Uterus (tissue), 4 donors: ENCODE measurements around the gene CHRNA4. TPM values are rescaled to one million over a fixed set of nuclear protein-coding genes. Genes with fewer than 3 reads are reported as not detected.

ENCODE experiments used
- DNase-seq, 2 donors: peaks; one replicate each; pipeline ENCODE4 v3.0.0-alpha.2; 2019 to 2020
- H3K27ac ChIP-seq, 2 donors: fragments of 200-600 bp; sonication (generic); 1 replicate in 1 of 2; 2 replicates in 1 of 2; pipeline ENCODE4 v1.5.1; 2016 to 2018
- H3K27me3 ChIP-seq, 2 donors: fragments of 200-600 bp; sonication (generic); one replicate each; pipeline ENCODE4 v1.5.1; 2018 to 2019; ENCODE audit warnings: control low read depth in 1 of 2
- H3K36me3 ChIP-seq, 2 donors: fragments of 200-600 bp; sonication (generic); one replicate each; pipeline ENCODE4 v1.5.1; 2019; ENCODE audit warnings: control low read depth in 1 of 2
- H3K4me1 ChIP-seq, 2 donors: fragments of 200-600 bp; sonication (generic); one replicate each; pipeline ENCODE4 v1.5.1; 2018 to 2019; ENCODE audit warnings: control low read depth in 1 of 2
- H3K4me3 ChIP-seq, 2 donors: fragments of 200-600 bp; sonication (generic); 1 replicate in 1 of 2; 2 replicates in 1 of 2; pipeline ENCODE4 v1.5.1; 2018 to 2019; ENCODE audit warnings: mild to moderate bottlenecking in 1 of 2
- H3K9me3 ChIP-seq, 2 donors: fragments of 200-600 bp; sonication (generic); one replicate each; pipeline ENCODE4 v1.5.1; 2019; ENCODE audit warnings: control low read depth in 1 of 2
- CTCF ChIP-seq, 4 experiments: fragments of 200-600 bp in 2 of 4; fragments of 450-650 bp in 2 of 4; sonication (generic) in 2 of 4; IDR thresholded peaks; one replicate each; pipeline ENCODE4 v1.5.1; 2016 to 2019; ENCODE audit warnings: antibody characterized with exemption in 4 of 4, mild to moderate bottlenecking in 2 of 4, moderate library complexity in 1 of 4
- POLR2A ChIP-seq, 2 donors: fragments of 450-650 bp; IDR thresholded peaks; one replicate each; pipeline ENCODE4 v1.6.1; 2016; ENCODE audit warnings: antibody characterized with exemption in 2 of 2, mild to moderate bottlenecking in 1 of 2, moderate library complexity in 1 of 2
- intact Hi-C: fragments of 100-400 bp; cut with DNase I; formaldehyde crosslinking; loops from one replicate; pipeline ENCODE4 v1.15.1; 2023; ENCODE audit warnings: low total_unique reads
- total RNA-seq, 4 donors: library from RNA; depleted of rRNA in 3 of 4; stranded (reverse); fragments of >200 nt in 3 of 4; gene quantifications; one replicate each; pipeline versions ENCODE4 v1.1.0 to v1.2.4, GENCODE V29; 2014 to 2023
- donor health status: DM: yes; HTN: yes; CAD: no.

CHRNA4 gene
- total RNA-seq, 4 donors from 2014 or later, result 0.21 to 1.5 TPM; not detected in 2

DNA sequence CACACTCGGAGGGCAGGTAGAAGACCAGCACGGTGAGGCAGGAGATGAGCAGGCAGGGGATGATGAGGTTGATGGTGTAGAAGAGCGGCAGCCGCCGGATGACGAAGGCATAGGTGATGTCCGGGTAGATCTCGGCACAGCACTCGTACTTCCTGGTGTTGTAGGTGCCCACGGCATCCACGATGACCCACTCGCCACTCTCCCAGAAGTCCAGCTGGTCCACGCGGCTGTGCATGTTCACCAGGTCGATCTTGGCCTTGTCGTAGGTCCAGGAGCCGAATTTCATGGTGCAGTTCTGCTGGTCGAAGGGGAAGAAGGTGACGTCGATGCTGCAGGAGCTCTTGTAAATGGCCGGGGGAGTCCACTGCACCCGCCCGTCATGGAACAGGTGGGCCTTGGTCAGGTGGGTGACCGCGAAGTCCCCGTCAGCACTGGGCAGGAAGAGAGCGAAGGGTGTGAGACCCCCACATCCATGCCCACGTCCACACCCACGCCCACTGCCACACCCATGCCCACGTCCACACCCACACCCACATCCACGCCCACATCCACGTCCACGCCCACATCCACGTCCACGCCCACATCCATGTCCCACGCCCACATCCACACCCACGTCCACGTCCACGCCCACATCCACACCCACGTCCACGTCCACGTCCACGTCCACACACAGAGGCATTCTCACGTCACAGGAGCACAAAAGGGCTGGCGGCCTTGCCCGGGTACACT, 10.4 kb downstream of the CHRNA4 start:
- Histone ChIP-seq H3K4me3 (no peak overlapping the region), H3K27me3 (no peaks in the 10 kb centered on the region), H3K9me3 (no peaks in the 10 kb centered on the region), H3K4me1 (no peaks in the 10 kb centered on the region), H3K36me3 (no peaks in the 10 kb centered on the region), H3K27ac (no peak overlapping the region)
- intact Hi-C loops, result no loop called here
- DNase-seq, result no peak
- TF ChIP-seq POLR2A (IDR thresholded peaks at IDR 0.05), result no peak
- TF ChIP-seq CTCF (IDR thresholded peaks at IDR 0.05), result no peak

GRCh38 chr20:63350196-63350595, 11.0 kb downstream of the CHRNA4 start:
- Histone ChIP-seq H3K9me3 (no peaks in the 10 kb centered on the region), H3K27me3 (no peaks in the 10 kb centered on the region), H3K4me1 (no peaks in the 10 kb centered on the region), H3K36me3 (no peaks in the 10 kb centered on the region), H3K4me3 (no peak overlapping the region), H3K27ac (no peak overlapping the region)
- intact Hi-C loops, result no loop called here
- no peak for TF ChIP-seq POLR2A (IDR thresholded peaks at IDR 0.05)
- no peak for TF ChIP-seq CTCF (IDR thresholded peaks at IDR 0.05)
- no peak for DNase-seq

GRCh38 chr20:63349516-63349895, 11.6 kb downstream of the CHRNA4 start:
- Histone ChIP-seq H3K9me3 (no peaks in the 10 kb centered on the region), H3K27ac (no peak overlapping the region), H3K36me3 (no peaks in the 10 kb centered on the region), H3K4me3 (no peak overlapping the region), H3K4me1 (no peaks in the 10 kb centered on the region), H3K27me3 (no peaks in the 10 kb centered on the region)
- intact Hi-C loops, result no loop called here
- TF ChIP-seq POLR2A (IDR thresholded peaks at IDR 0.05), result no peak
- TF ChIP-seq CTCF (IDR thresholded peaks at IDR 0.05), result no peak
- DNase-seq, result no peak

DNA sequence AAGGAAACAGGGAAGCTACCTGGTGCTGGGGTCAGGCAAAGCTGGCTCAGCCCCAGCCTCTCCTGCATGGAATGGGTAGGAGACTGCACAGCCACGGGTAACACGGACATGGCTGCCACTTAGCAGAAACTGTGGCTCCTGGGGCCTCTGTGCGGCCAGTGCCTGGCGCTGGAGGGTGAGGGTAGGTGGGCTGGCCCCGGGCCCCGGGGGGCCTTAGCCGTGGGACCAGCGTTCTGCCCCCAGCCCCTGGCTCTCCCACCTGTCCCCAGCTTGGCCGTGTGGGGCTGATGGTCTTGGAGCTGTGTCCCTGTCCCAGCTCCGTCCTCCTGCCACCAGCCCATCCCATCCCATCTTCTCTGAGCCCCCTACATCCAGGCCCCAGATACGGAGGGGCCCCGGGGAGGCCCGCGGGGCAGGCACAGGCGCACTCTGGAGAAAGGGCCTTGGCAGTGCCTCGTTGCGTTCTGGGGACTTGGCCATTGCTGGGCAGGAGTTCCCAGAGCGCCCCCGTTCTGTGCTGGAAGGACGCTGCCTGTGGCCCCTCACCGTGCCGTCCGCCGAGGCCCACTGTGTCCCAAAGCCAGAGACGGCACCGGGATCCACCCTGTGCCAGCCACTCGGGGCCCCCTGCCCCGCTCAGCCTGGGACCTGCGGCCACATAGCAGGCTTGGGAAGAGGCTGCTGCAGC, 12.2 kb downstream of the CHRNA4 start:
- no peak overlapping the region for H3K27ac ChIP-seq
- TF ChIP-seq CTCF (IDR thresholded peaks at IDR 0.05) (no peak), POLR2A (IDR thresholded peaks at IDR 0.05) (no peak)
- no peak overlapping the region for H3K4me3 ChIP-seq
- H3K27me3 ChIP-seq, result no peaks in the 10 kb centered on the region
- DNase-seq, result no peak
- H3K36me3 ChIP-seq, result no peaks in the 10 kb centered on the region
- H3K9me3 ChIP-seq, result no peaks in the 10 kb centered on the region
- intact Hi-C loops, result no loop called here
- no peaks in the 10 kb centered on the region for H3K4me1 ChIP-seq
